PC-9 (cell line): ENCODE measurements around the gene CD84. TPM values are rescaled to one million over a fixed set of nuclear protein-coding genes. Genes with fewer than 3 reads are reported as not detected.

Source experiments
- BruUV-seq: library from RNA; stranded (reverse); fragments of 400-500 nt; replicated peaks from 2 replicates; lab custom pipeline; 2021; lab: Mats Ljungman, UMichigan
- CTCF ChIA-PET: fragments of 300-600 bp; sonication (Branson Sonifier 250); formaldehyde crosslinking; loops from one replicate; lab custom pipeline; 2022; ENCODE audit warnings: antibody characterized with exemption; lab: Charles Lee
- POLR2A ChIA-PET: fragments of 300-600 bp; sonication (Branson Sonifier 250); formaldehyde crosslinking; loops from one replicate; lab custom pipeline; 2022; ENCODE audit warnings: antibody characterized with exemption; ENCODE audit not compliant: unreplicated experiment; lab: Charles Lee
- DNase-seq, 2 experiments: peaks; one replicate each; pipeline versions ENCODE4 v3.0.0 to v3.0.0-alpha.2; 2015 to 2022; ENCODE audit warnings: mixed read lengths in 1 of 2
- H2AFZ ChIP-seq: fragments of 200-600 bp; sonication (generic); 2 replicates; pipeline ENCODE4 v1.8.1; 2017; ENCODE audit warnings: antibody characterized with exemption
- H3F3A ChIP-seq: fragments of 200-600 bp; sonication (generic); 2 replicates; pipeline ENCODE4 v1.8.1; 2017; ENCODE audit warnings: antibody characterized with exemption, mild to moderate bottlenecking, low read depth; ENCODE audit not compliant: insufficient read depth
- H3K27ac ChIP-seq: fragments of 200-600 bp; sonication (generic); 2 replicates; pipeline ENCODE4 v1.6.1; 2016; ENCODE audit warnings: mixed run types
- H3K27me3 ChIP-seq: fragments of 200-600 bp; sonication (generic); 2 replicates; pipeline ENCODE4 v1.6.1; 2016; ENCODE audit warnings: low read depth, mixed run types; ENCODE audit not compliant: insufficient read depth
- H3K36me3 ChIP-seq: fragments of 200-600 bp; sonication (generic); 2 replicates; pipeline ENCODE4 v1.6.1; 2016; ENCODE audit warnings: low read depth, mixed run types
- H3K4me1 ChIP-seq: fragments of 200-600 bp; sonication (generic); replicated peaks from 2 replicates; pipeline ENCODE4 v1.6.1; 2016; ENCODE audit warnings: mixed run types; ENCODE audit not compliant: insufficient read depth
- H3K4me2 ChIP-seq: fragments of 200-600 bp; sonication (generic); 2 replicates; pipeline ENCODE4 v1.6.1; 2017; ENCODE audit warnings: mixed run types
- H3K4me3 ChIP-seq: fragments of 200-600 bp; sonication (generic); 2 replicates; pipeline ENCODE4 v1.6.1; 2016; ENCODE audit warnings: mixed run types
- H3K79me2 ChIP-seq: fragments of 200-600 bp; sonication (generic); 2 replicates; pipeline ENCODE4 v1.6.1; 2017; ENCODE audit warnings: low read depth, mixed run types
- H3K9me2 ChIP-seq: fragments of 200-600 bp; sonication (generic); 2 replicates; pipeline ENCODE4 v1.8.1; 2017; ENCODE audit warnings: mild to moderate bottlenecking; ENCODE audit not compliant: insufficient read depth
- H3K9me3 ChIP-seq: fragments of 200-600 bp; sonication (generic); 2 replicates; pipeline ENCODE4 v1.8.1; 2016; ENCODE audit warnings: low read depth; ENCODE audit not compliant: insufficient read depth
- H4K20me1 ChIP-seq: fragments of 200-600 bp; sonication (generic); 2 replicates; pipeline ENCODE4 v1.8.1; 2017; ENCODE audit not compliant: insufficient read depth
- CTCF ChIP-seq: fragments of 200-600 bp; sonication (generic); conservative IDR thresholded peaks from 2 replicates; pipeline ENCODE4 v1.6.1; 2017; ENCODE audit warnings: mixed run types, antibody characterized with exemption, mild to moderate bottlenecking, moderate library complexity
- EZH2 ChIP-seq: fragments of 200-600 bp; sonication (generic); IDR thresholded peaks from 2 replicates; pipeline ENCODE4 v1.8.0; 2017; ENCODE audit warnings: antibody characterized with exemption, low read depth
- intact Hi-C: fragments of 100-400 bp; cut with micrococcal nuclease; formaldehyde crosslinking; loops from one replicate; pipeline ENCODE4 v1.10.0; 2022; ENCODE audit not compliant: unreplicated experiment
- total RNA-seq: library from RNA; stranded (reverse); gene quantifications from 2 replicates; pipeline ENCODE4 v1.2.3, GENCODE V29; 2021

The CD84 gene
- total RNA-seq, 1 experiment from 2014 or later: not detected

DNA sequence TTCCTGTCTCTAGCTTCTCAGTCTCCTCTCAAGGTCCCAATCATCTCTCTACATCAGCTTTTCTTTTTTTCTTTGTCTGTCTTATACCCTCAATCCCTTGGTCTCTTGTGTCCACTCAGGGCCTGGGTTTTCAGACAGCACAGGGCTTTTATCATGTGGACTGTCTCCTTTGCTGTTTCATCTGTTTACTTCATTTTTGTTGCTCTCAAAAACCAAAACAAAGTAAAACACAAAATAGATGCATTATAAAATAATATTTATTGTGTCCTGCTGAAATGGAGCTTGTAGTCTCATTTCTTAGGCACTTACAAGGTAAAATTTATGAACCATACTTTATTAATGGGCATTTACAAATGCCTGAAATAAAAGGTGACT lies 38.5 kb downstream of the CD84 start:
- H3K27ac ChIP-seq: no peak overlapping the region
- DNase-seq: no peak
- no peaks in the 10 kb centered on the region for H3K4me1 ChIP-seq
- no peak overlapping the region for H2AFZ ChIP-seq
- no peaks in the 10 kb centered on the region for H3K27me3 ChIP-seq
- TF ChIP-seq CTCF (no peak), EZH2 (no peak)
- intact Hi-C loops: no loop called here
- H3K9me3 ChIP-seq: no peaks in the 10 kb centered on the region
- no peaks in the 10 kb centered on the region for H3K79me2 ChIP-seq
- no peaks in the 10 kb centered on the region for H4K20me1 ChIP-seq
- BruUV-seq: no TSS peak
- no peaks in the 10 kb centered on the region for H3K9me2 ChIP-seq
- no peaks in the 10 kb centered on the region for H3K36me3 ChIP-seq
- no peak overlapping the region for H3K4me2 ChIP-seq
- no peak overlapping the region for H3K4me3 ChIP-seq
- ChIA-PET CTCF (no interaction called here), POLR2A (no interaction called here)
- no peaks in the 10 kb centered on the region for H3F3A ChIP-seq

DNA sequence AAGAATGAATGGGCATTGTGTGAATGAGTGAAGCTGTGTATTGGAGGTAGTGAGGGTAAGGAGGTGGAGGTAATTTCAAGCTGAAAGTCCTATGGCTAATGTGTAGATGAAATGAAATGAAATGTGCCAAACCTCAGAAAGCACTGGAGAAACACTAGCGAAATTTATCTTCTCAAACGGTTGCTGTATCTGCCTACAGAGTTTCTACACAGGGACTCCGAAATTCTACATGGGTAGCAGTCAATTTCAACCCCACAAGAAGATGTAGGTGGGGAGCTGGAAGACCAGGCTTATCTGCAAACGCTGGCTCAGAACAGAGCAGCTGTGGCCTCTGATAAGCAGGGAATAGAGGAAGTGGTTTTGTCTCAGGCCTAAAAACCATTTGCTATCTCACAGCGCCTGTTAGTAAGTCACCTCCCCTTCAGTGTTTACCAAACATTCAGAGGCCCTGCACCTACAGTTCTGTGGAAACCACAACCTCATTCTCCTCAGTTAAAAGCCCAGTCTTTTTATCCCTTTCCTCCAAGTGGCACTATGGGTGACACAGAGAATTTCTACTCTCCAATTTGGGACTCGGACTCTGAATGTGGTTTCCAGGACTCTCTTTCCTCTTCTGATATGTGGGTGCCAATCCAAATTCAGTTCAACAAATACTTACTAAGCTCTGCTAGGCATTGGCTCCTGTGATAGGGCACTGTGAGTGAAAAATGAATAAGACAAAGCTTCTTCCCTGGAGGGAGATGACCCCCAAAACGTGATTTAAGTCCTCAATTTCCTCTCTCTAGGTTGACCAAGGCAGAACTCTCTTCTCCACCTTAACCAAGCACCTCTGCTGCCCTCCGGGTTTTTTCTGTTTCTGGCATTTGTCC lies 39.1 kb downstream of the CD84 start:
- H3K4me1 ChIP-seq: no peaks in the 10 kb centered on the region
- no peaks in the 10 kb centered on the region for H4K20me1 ChIP-seq
- no peaks in the 10 kb centered on the region for H3K9me2 ChIP-seq
- H3K4me3 ChIP-seq: no peak overlapping the region
- TF ChIP-seq CTCF (no peak), EZH2 (no peak)
- ChIA-PET CTCF (no interaction called here), POLR2A (no interaction called here)
- BruUV-seq: no TSS peak
- H3K9me3 ChIP-seq: no peaks in the 10 kb centered on the region
- DNase-seq: no peak
- no peaks in the 10 kb centered on the region for H3F3A ChIP-seq
- H3K79me2 ChIP-seq: no peaks in the 10 kb centered on the region
- no peaks in the 10 kb centered on the region for H3K27me3 ChIP-seq
- H3K36me3 ChIP-seq: no peaks in the 10 kb centered on the region
- H2AFZ ChIP-seq: no peak overlapping the region
- intact Hi-C loops: no loop called here
- H3K4me2 ChIP-seq: no peak overlapping the region
- H3K27ac ChIP-seq: no peak overlapping the region

GRCh38 chr1:160539684-160539989 lies 39.7 kb downstream of the CD84 start:
- TF ChIP-seq CTCF: no peak
- TF ChIP-seq EZH2: no peak
- no TSS peak for BruUV-seq
- Histone ChIP-seq H3K4me1 (no peaks in the 10 kb centered on the region), H3K36me3 (no peaks in the 10 kb centered on the region), H3K79me2 (no peaks in the 10 kb centered on the region), H3F3A (no peaks in the 10 kb centered on the region), H3K4me3 (no peak overlapping the region), H3K9me3 (no peaks in the 10 kb centered on the region), H3K27me3 (no peaks in the 10 kb centered on the region), H2AFZ (no peak overlapping the region), H3K27ac (no peak overlapping the region), H4K20me1 (no peaks in the 10 kb centered on the region), H3K4me2 (no peak overlapping the region), H3K9me2 (no peaks in the 10 kb centered on the region)
- CTCF ChIA-PET: no interaction called here
- POLR2A ChIA-PET: no interaction called here
- no peak for DNase-seq
- intact Hi-C loops: no loop called here
